Cardiac muscle cell (in vitro differentiated cells and primary cell): ENCODE results near the gene ACAT2. TPM values are rescaled to one million over a fixed set of nuclear protein-coding genes. Genes with fewer than 3 reads are reported as not detected.

Experiments
- DNase-seq, 2 donors: peaks; one replicate each; pipeline versions ENCODE4 v3.0.0 to v3.0.0-alpha.2; 2010 to 2017; ENCODE audit warnings: low read depth in 1 of 2, low spot score in 1 of 2
- H3K27ac ChIP-seq: fragments of 200-600 bp; sonication (generic); 2 replicates; pipeline ENCODE4 v1.5.1; 2016
- H3K27me3 ChIP-seq: fragments of 200-600 bp; sonication (generic); 2 replicates; pipeline ENCODE4 v1.6.0; 2016; ENCODE audit warnings: control low read depth
- H3K36me3 ChIP-seq: fragments of 200-600 bp; sonication (generic); 2 replicates; pipeline ENCODE4 v1.5.1; 2016; ENCODE audit warnings: control low read depth
- H3K4me1 ChIP-seq: fragments of 200-600 bp; sonication (generic); 2 replicates; pipeline ENCODE4 v1.8.1; 2017; ENCODE audit warnings: low read depth, mild to moderate bottlenecking, mixed run types
- H3K4me3 ChIP-seq: fragments of 200-600 bp; sonication (generic); 2 replicates; pipeline ENCODE4 v1.5.1; 2016; ENCODE audit warnings: mild to moderate bottlenecking
- H3K9me3 ChIP-seq: fragments of 200-600 bp; sonication (generic); 2 replicates; pipeline ENCODE4 v1.5.1; 2017; ENCODE audit warnings: low read depth, mild to moderate bottlenecking, control low read depth
- polyA plus RNA-seq: library from polyadenylated mRNA; unstranded; fragments of >200 nt; fragmentation: Nextera tagmentation; extraction: Ambion mirVana; gene quantifications from 2 replicates; pipeline ENCODE4 v1.2.1, GENCODE V29; 2016
- total RNA-seq: library from RNA; depleted of rRNA; stranded (reverse); fragments of >200 nt; gene quantifications from 2 replicates; pipeline ENCODE4 v1.2.3, GENCODE V29; 2016
- TF ChIP-seq, protein P1 (sequence below): IDR thresholded peaks from 2 replicates; pipeline ENCODE4 v1.5.1; 2012; ENCODE audit warnings: low read depth, mild to moderate bottlenecking, low read length

Gene ACAT2
- total and polyA plus RNA-seq, 2 experiments from 2014 or later, result 14.2 to 179 TPM

DNA sequence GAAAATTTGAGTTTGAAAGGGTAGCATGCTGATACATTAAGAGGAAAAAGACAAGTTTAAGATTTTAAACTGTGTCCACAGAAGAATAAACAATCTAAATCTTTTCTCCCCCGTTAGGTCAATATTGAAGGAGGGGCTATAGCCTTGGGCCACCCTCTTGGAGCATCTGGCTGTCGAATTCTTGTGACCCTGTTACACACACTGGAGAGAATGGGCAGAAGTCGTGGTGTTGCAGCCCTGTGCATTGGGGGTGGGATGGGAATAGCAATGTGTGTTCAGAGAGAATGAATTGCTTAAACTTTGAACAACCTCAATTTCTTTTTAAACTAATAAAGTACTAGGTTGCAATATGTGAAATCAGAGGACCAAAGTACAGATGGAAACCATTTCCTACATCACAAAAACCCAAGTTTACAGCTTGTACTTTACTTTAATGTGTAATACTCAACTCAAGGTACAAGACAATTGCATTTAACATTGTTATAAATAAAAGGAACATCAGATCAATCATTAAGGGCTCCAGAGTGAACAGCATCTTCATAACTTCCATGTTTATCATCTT is 16.8 kb downstream of the ACAT2 start:
- peaks cover 82% of the 10 kb centered on the region for H3K36me3 ChIP-seq
- no peak for DNase-seq
- H3K27me3 ChIP-seq, result no peaks in the 10 kb centered on the region
- no peak overlapping the region for H3K4me3 ChIP-seq
- no peaks in the 10 kb centered on the region for H3K4me1 ChIP-seq
- H3K9me3 ChIP-seq, result no peaks in the 10 kb centered on the region
- TF ChIP-seq, protein P1, sequence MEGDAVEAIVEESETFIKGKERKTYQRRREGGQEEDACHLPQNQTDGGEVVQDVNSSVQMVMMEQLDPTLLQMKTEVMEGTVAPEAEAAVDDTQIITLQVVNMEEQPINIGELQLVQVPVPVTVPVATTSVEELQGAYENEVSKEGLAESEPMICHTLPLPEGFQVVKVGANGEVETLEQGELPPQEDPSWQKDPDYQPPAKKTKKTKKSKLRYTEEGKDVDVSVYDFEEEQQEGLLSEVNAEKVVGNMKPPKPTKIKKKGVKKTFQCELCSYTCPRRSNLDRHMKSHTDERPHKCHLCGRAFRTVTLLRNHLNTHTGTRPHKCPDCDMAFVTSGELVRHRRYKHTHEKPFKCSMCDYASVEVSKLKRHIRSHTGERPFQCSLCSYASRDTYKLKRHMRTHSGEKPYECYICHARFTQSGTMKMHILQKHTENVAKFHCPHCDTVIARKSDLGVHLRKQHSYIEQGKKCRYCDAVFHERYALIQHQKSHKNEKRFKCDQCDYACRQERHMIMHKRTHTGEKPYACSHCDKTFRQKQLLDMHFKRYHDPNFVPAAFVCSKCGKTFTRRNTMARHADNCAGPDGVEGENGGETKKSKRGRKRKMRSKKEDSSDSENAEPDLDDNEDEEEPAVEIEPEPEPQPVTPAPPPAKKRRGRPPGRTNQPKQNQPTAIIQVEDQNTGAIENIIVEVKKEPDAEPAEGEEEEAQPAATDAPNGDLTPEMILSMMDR, result no peak
- no peak overlapping the region for H3K27ac ChIP-seq

DNA sequence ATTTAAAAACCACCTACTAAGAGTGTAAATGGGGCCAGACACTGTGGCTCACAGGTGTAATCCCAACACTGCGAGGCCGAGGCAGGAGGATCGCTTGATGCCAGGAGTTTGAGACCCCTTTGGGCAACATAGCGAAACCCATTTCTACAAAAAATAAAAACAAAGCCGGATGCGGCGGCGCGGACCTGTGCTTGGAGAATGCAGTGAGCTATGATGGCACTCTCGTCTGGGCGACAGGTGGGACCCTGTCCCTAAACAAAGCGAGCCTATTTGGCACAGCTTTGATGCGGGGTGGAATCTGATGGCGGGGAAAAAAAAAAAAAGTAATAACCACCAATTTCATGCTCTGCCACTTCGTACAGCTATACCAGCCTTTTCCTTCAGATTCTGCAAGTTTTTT is 26.4 kb downstream of the ACAT2 start:
- H3K36me3 ChIP-seq, result peaks cover 49% of the 10 kb centered on the region
- H3K27ac ChIP-seq, result peak overlapping the region; percentile 87
- H3K4me3 ChIP-seq, result peak overlapping the region; percentile 99

DNA sequence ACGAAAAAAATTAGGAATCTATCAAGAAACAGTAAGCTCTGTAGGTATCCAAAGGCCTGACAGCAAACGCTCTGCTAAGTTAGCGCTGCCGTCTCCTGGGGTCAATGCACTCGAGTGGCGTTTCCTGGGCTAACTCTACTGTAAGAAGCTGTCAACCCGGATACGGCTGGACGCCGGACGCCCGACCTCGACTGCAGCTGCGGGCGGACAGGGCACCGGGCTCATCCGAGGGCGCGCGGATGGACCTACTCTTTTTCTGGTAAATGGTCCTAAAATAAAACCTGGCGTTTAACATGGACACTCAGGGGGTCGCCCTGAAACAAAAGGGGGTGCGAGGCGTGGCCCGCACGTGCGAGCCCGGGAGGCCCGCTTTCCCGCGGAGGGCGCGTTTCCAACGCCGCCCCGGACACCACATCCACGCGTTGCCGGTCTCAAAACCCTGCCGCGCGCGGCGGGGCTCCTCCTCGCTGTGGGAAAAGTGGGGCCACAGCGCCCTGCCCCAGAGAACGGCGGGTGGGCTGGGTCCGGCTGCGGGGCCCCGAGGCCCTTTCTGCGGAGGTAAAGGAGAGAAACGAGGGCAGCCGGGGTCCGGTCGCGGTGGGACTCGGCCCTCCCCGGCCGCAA is 27.0 kb downstream of the ACAT2 start:
- peak overlapping the region; percentile 87 for H3K27ac ChIP-seq
- H3K9me3 ChIP-seq, result no peaks in the 10 kb centered on the region
- H3K27me3 ChIP-seq, result no peaks in the 10 kb centered on the region
- peaks cover 17% of the 10 kb centered on the region for H3K4me1 ChIP-seq
- H3K36me3 ChIP-seq, result peaks cover 43% of the 10 kb centered on the region
- DNase-seq, result peak; percentile 52 to 79
- TF ChIP-seq, protein P1, result no peak
- H3K4me3 ChIP-seq, result peak overlapping the region; percentile 99

More for the DNA sequence above, 26.4 kb downstream of the ACAT2 start:
- H3K4me1 ChIP-seq, result peaks cover 17% of the 10 kb centered on the region
- DNase-seq, result no peak
- H3K27me3 ChIP-seq, result no peaks in the 10 kb centered on the region
- no peaks in the 10 kb centered on the region for H3K9me3 ChIP-seq
- TF ChIP-seq, protein P1, result no peak

DNA sequence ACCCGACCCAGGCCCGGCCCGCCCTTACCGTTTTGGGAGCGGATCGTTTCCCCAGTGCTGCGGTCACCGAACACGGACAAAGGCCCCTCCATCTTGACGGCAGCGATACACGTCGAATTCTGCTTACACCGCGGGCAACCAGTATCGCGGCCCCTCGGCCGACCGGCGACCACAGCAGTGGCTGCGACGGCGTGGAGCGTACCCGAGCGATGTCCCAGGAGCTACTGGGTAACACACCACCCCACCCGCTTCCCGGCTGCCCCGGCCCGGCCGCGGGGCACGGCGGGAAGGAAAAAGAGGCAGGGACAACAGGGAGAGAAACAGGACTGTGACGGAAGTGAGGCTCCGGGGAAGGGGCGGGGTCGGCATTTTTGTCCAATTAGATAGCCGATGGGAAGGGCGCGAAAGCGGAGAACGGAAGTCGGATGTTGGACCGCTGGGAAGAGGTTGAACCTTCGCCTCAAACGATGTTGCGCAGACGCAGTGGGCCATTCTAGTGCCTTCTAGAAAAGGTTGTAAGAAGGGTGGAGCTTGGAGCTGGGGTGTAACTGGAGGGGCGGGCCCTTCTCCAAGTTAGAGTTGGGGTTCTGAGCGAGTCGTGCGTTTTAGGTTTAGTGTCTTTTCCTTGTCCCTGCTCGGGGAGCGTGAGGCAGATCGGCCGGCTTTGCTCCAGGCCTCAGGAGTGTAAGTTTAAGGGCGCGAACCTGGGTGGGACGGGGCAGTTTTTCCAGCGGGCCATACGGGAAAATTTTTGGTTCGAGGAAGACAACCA is 27.7 kb downstream of the ACAT2 start, which contains the start of gene TCP1:
TCP1 (minus strand) TSS at position 226 of the 772 bp plus-strand sequence; CDS start at position 92, 134 bp downstream.
- Histone ChIP-seq H3K4me1 (peaks cover 17% of the 10 kb centered on the region), H3K9me3 (no peaks in the 10 kb centered on the region), H3K4me3 (peak within 1 kb of the TSS; percentile 99), H3K27me3 (no peaks in the 10 kb centered on the region), H3K27ac (peak within 1 kb of the TSS; percentile 98), H3K36me3 (peaks cover 36% of the 10 kb centered on the region)
- DNase-seq, result peak; percentile 100
- TF ChIP-seq, protein P1, result no peak

DNA sequence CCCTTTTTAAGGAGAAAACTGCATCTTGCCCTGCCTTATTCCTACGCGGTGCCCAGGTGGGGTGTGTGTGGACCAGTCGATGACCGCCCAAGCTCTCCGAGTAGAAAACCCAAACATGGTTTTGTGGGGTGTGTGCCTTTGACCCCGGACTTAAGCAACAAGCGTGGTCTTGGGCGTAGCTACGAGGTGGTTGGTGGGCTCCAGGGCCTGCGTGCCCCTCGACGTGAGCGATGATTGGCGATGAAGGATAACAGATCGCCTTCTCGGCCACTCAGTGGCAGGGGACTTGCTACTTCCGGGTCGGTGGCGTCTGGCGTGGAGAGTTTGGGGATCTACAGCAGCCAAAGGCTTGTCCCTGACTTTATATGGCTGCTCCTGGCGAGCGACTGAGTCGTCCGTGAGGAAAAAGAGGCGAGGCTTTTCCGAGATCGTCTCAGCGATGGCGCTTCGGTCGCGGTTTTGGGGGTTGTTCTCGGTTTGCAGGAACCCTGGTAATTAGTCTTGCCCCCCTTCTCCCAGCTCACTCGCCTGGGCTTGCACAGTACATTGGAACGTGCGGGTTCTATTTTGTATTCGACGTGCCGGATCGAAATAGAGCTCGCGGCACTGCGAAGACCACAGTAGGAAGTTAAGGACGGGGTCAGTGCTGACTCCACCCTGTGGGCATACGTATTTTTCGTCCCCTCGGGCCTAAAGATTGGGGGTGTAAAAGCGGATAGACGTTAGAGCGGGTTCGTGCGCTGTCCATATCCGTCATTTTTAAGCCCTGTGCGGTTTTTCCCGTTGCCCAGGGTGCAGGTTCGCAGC is 28.5 kb downstream of the ACAT2 start, which contains the start of gene MRPL18:
MRPL18 (plus strand) TSS at position 319 of the 807 bp plus-strand sequence; CDS start at position 440, 121 bp downstream.
- TF ChIP-seq, protein P1, result no peak
- Histone ChIP-seq H3K4me3 (peak within 1 kb of the TSS; percentile 99), H3K9me3 (no peaks in the 10 kb centered on the region), H3K36me3 (peaks cover 28% of the 10 kb centered on the region), H3K27me3 (no peaks in the 10 kb centered on the region), H3K27ac (peak within 1 kb of the TSS; percentile 98), H3K4me1 (peaks cover 17% of the 10 kb centered on the region)
- peak; percentile 97 to 98 for DNase-seq
